GM23338 (cell line): ENCODE measurements around the gene GET4. TPM values are rescaled to one million over a fixed set of nuclear protein-coding genes. Genes with fewer than 3 reads are reported as not detected.

Experiments
- ATAC-seq: fragments of 200-7000 bp; cut with Tn5 transposase; 3 replicates; pipeline ENCODE4 v1.9.1; 2020
- DNase-seq: peaks from one replicate; pipeline ENCODE4 v3.0.0-alpha.2; 2015; ENCODE audit warnings: low spot score
- H2AFZ ChIP-seq: fragments of 200-600 bp; sonication (generic); 2 replicates; pipeline ENCODE4 v1.8.0; 2016; ENCODE audit warnings: antibody characterized with exemption, mild to moderate bottlenecking, moderate library complexity
- H3F3A ChIP-seq: fragments of 200-600 bp; sonication (generic); replicated peaks from 2 replicates; pipeline ENCODE4 v1.8.0; 2017; ENCODE audit warnings: antibody characterized with exemption, mixed run types, low read depth
- H3K27ac ChIP-seq: fragments of 200-600 bp; sonication (generic); 2 replicates; pipeline ENCODE4 v1.6.1; 2016; ENCODE audit warnings: low read depth
- H3K27me3 ChIP-seq: fragments of 200-600 bp; sonication (generic); 2 replicates; pipeline ENCODE4 v1.8.0; 2016; ENCODE audit warnings: mild to moderate bottlenecking, mixed run types, moderate library complexity; ENCODE audit not compliant: insufficient read depth
- H3K36me3 ChIP-seq: fragments of 200-600 bp; sonication (generic); 2 replicates; pipeline ENCODE4 v1.8.0; 2016; ENCODE audit warnings: mild to moderate bottlenecking; ENCODE audit not compliant: insufficient read depth
- H3K4me1 ChIP-seq: fragments of 200-600 bp; sonication (generic); 2 replicates; pipeline ENCODE4 v1.8.0; 2016; ENCODE audit warnings: mild to moderate bottlenecking, moderate library complexity; ENCODE audit not compliant: insufficient read depth
- H3K4me2 ChIP-seq: fragments of 200-600 bp; sonication (generic); 2 replicates; pipeline ENCODE4 v1.7.1; 2017; ENCODE audit warnings: mixed run types
- H3K4me3 ChIP-seq: fragments of 200-600 bp; sonication (generic); 2 replicates; pipeline ENCODE4 v1.6.1; 2016; ENCODE audit warnings: mixed run types
- H3K79me2 ChIP-seq: fragments of 200-600 bp; sonication (generic); replicated peaks from 2 replicates; pipeline ENCODE4 v1.8.0; 2017; ENCODE audit warnings: mild to moderate bottlenecking; ENCODE audit not compliant: insufficient read depth
- H3K9me2 ChIP-seq: fragments of 200-600 bp; sonication (generic); 2 replicates; pipeline ENCODE4 v1.8.0; 2017; ENCODE audit not compliant: insufficient read depth
- H4K20me1 ChIP-seq: fragments of 200-600 bp; sonication (generic); replicated peaks from 2 replicates; pipeline ENCODE4 v1.8.0; 2017; ENCODE audit warnings: mild to moderate bottlenecking; ENCODE audit not compliant: insufficient read depth
- H3K27ac Mint-ChIP-seq: 2 replicates; pipeline ENCODE4 v1.8.0; 2020; ENCODE audit warnings: inconsistent platforms, mild to moderate bottlenecking, moderate library complexity, mixed read lengths
- H3K27me3 Mint-ChIP-seq: 3 replicates; pipeline ENCODE4 v1.8.0; 2022; ENCODE audit warnings: low read depth, mild to moderate bottlenecking, moderate library complexity, mixed read lengths, inconsistent platforms; ENCODE audit not compliant: insufficient read depth, poor library complexity
- H3K36me3 Mint-ChIP-seq: 3 replicates; pipeline ENCODE4 v1.8.0; 2021; ENCODE audit warnings: low read depth, mild to moderate bottlenecking, inconsistent platforms, moderate library complexity, mixed read lengths
- H3K4me1 Mint-ChIP-seq: 3 replicates; pipeline ENCODE4 v1.8.0; 2020; ENCODE audit warnings: mild to moderate bottlenecking, inconsistent platforms, mixed read lengths
- H3K4me3 Mint-ChIP-seq: 3 replicates; pipeline ENCODE4 v1.8.0; 2021; ENCODE audit warnings: moderate library complexity, mild to moderate bottlenecking, inconsistent platforms, mixed read lengths
- H3K9me3 Mint-ChIP-seq: 3 replicates; pipeline ENCODE4 v1.8.0; 2020; ENCODE audit warnings: moderate library complexity, mild to moderate bottlenecking, inconsistent platforms, mixed read lengths
- CREB1 ChIP-seq: fragments of 250-450 bp; sonication (Bioruptor Pico); IDR thresholded peaks from 2 replicates; pipeline ENCODE4 v1.5.0; 2020; ENCODE audit warnings: low read depth, mild to moderate bottlenecking, moderate library complexity
- EZH2 ChIP-seq: fragments of 200-600 bp; sonication (generic); IDR thresholded peaks from one replicate; pipeline ENCODE4 v1.8.0; 2017; ENCODE audit warnings: antibody characterized with exemption, mild to moderate bottlenecking, low read depth; ENCODE audit not compliant: unreplicated experiment
- EZH2phosphoT487 ChIP-seq: fragments of 200-600 bp; sonication (generic); IDR thresholded peaks from one replicate; pipeline ENCODE4 v1.8.1; 2018; ENCODE audit warnings: antibody characterized with exemption; ENCODE audit not compliant: unreplicated experiment
- JUNB ChIP-seq: IDR thresholded peaks from one replicate; pipeline ENCODE4 v1.6.1; 2016; ENCODE audit warnings: antibody characterized with exemption; ENCODE audit not compliant: unreplicated experiment
- NANOG ChIP-seq: IDR thresholded peaks from 2 replicates; pipeline ENCODE4 v1.6.1; 2016; ENCODE audit warnings: antibody characterized with exemption, borderline replicate concordance
- POLR2AphosphoS5 ChIP-seq: IDR thresholded peaks from 2 replicates; pipeline ENCODE4 v1.6.1; 2016; ENCODE audit warnings: antibody characterized with exemption, low read depth
- REST ChIP-seq: IDR thresholded peaks from one replicate; pipeline ENCODE4 v1.6.1; 2018; ENCODE audit warnings: antibody characterized with exemption; ENCODE audit not compliant: unreplicated experiment
- ZNF114 ChIP-seq: fragments of 250-450 bp; sonication (Bioruptor Pico); IDR thresholded peaks from 2 replicates; pipeline ENCODE4 v1.5.0; 2020; ENCODE audit warnings: mild to moderate bottlenecking, moderate library complexity
- ZNF462 ChIP-seq: fragments of 250-450 bp; sonication (Bioruptor Pico); IDR thresholded peaks from 2 replicates; pipeline ENCODE4 v1.5.0; 2020; ENCODE audit warnings: mild to moderate bottlenecking, moderate library complexity
- polyA plus RNA-seq: library from polyadenylated mRNA; unstranded; fragments of >200 nt; fragmentation: Nextera tagmentation; extraction: Ambion mirVana; gene quantifications from 2 replicates; pipeline ENCODE4 v1.2.1, GENCODE V29; 2016
- total RNA-seq: library from RNA; depleted of rRNA; stranded (reverse); fragments of >200 nt; shearing (Covaris generic); gene quantifications from 2 replicates; pipeline ENCODE4 v1.2.3, GENCODE V29; 2014
- TF ChIP-seq, protein P1 (sequence below), 2 experiments: fragments of 200-600 bp in 1 of 2; sonication (generic) in 1 of 2; conservative IDR thresholded peaks; 2 replicates each; pipeline versions ENCODE4 v1.5.1 to v1.6.1; 2016 to 2017; ENCODE audit warnings: antibody characterized with exemption in 2 of 2, low read depth in 2 of 2, mild to moderate bottlenecking in 2 of 2, moderate library complexity in 1 of 2
- TF ChIP-seq, protein P2 (sequence below): IDR thresholded peaks from 2 replicates; pipeline ENCODE4 v1.6.1; 2016; ENCODE audit warnings: antibody characterized with exemption

The GET4 gene
- total and polyA plus RNA-seq, 2 experiments from 2014 or later: 48.0 to 79.1 TPM

GRCh38 chr7:876972-877311 is 588 bp downstream of the GET4 start:
- H3K4me3 ChIP-seq: peak overlapping the region; percentile 79
- peak overlapping the region; percentile 81 for H3K4me2 ChIP-seq
- TF ChIP-seq, protein P1, sequence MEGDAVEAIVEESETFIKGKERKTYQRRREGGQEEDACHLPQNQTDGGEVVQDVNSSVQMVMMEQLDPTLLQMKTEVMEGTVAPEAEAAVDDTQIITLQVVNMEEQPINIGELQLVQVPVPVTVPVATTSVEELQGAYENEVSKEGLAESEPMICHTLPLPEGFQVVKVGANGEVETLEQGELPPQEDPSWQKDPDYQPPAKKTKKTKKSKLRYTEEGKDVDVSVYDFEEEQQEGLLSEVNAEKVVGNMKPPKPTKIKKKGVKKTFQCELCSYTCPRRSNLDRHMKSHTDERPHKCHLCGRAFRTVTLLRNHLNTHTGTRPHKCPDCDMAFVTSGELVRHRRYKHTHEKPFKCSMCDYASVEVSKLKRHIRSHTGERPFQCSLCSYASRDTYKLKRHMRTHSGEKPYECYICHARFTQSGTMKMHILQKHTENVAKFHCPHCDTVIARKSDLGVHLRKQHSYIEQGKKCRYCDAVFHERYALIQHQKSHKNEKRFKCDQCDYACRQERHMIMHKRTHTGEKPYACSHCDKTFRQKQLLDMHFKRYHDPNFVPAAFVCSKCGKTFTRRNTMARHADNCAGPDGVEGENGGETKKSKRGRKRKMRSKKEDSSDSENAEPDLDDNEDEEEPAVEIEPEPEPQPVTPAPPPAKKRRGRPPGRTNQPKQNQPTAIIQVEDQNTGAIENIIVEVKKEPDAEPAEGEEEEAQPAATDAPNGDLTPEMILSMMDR (conservative IDR thresholded peaks at IDR 0.05; ENCODE audit: low read depth in 2 of 2): no peak
- TF ChIP-seq REST (no peak), ZNF462 (CRISPR knock-in tag) (no peak), NANOG (no peak), JUNB (no peak), EZH2 (no peak), CREB1 (CRISPR knock-in tag) (no peak), ZNF114 (CRISPR knock-in tag) (no peak), POLR2AphosphoS5 (no peak), EZH2phosphoT487 (no peak)
- TF ChIP-seq, protein P2, sequence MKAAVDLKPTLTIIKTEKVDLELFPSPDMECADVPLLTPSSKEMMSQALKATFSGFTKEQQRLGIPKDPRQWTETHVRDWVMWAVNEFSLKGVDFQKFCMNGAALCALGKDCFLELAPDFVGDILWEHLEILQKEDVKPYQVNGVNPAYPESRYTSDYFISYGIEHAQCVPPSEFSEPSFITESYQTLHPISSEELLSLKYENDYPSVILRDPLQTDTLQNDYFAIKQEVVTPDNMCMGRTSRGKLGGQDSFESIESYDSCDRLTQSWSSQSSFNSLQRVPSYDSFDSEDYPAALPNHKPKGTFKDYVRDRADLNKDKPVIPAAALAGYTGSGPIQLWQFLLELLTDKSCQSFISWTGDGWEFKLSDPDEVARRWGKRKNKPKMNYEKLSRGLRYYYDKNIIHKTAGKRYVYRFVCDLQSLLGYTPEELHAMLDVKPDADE: no peak
- H3K4me1 Mint-ChIP-seq: peaks cover 15% of the 10 kb centered on the region
- H3K9me2 ChIP-seq: no peaks in the 10 kb centered on the region
- peak overlapping the region; percentile 88 for H3K4me3 Mint-ChIP-seq
- H3K27me3 Mint-ChIP-seq: peaks cover 7% of the 10 kb centered on the region
- peaks cover 48% of the 10 kb centered on the region for H3K36me3 Mint-ChIP-seq
- H3F3A ChIP-seq: peaks cover 29% of the 10 kb centered on the region
- DNase-seq (no peak), ATAC-seq (peak; percentile 8)
- H3K79me2 ChIP-seq: peaks cover 50% of the 10 kb centered on the region
- H3K27me3 ChIP-seq: no peaks in the 10 kb centered on the region
- H3K36me3 ChIP-seq: no peaks in the 10 kb centered on the region; the same call in none of the 2 replicates
- no peak overlapping the region for H2AFZ ChIP-seq
- peak overlapping the region; percentile 86 for H3K27ac ChIP-seq
- peak overlapping the region; percentile 92 for H3K27ac Mint-ChIP-seq
- H4K20me1 ChIP-seq: peaks cover 30% of the 10 kb centered on the region
- peaks cover 7% of the 10 kb centered on the region; the same call in 2 of the 3 replicates for H3K9me3 Mint-ChIP-seq
- H3K4me1 ChIP-seq: peaks cover 10% of the 10 kb centered on the region; the same call in 1 of the 2 replicates
